Upper lobe of right lung (tissue), 1 donor: Measurements from ENCODE around the gene CYBA. TPM values are rescaled to one million over a fixed set of nuclear protein-coding genes. Genes with fewer than 3 reads are reported as not detected.
A peak's percentile ranks its signal among the peaks of the same experiment; 100 is the strongest.

ENCODE experiments used
- ATAC-seq: fragments of 200-7000 bp; cut with Tn5 transposase; one replicate; pipeline ENCODE4 v1.9.1; 2020; ENCODE audit warnings: mild to moderate bottlenecking, moderate library complexity
- DNase-seq: peaks from one replicate; pipeline ENCODE4 v3.0.0-alpha.2; 2020
- H3K27ac ChIP-seq: fragments of 200-600 bp; one replicate; pipeline ENCODE4 v1.8.0; 2022
- H3K27me3 ChIP-seq: fragments of 200-600 bp; one replicate; pipeline ENCODE4 v1.8.0; 2022; ENCODE audit warnings: mild to moderate bottlenecking
- H3K36me3 ChIP-seq: fragments of 200-600 bp; one replicate; pipeline ENCODE4 v1.8.0; 2022
- H3K4me1 ChIP-seq: fragments of 200-600 bp; one replicate; pipeline ENCODE4 v1.8.0; 2022
- H3K4me3 ChIP-seq: fragments of 200-600 bp; one replicate; pipeline ENCODE4 v1.8.0; 2022; ENCODE audit warnings: mild to moderate bottlenecking
- H3K9me3 ChIP-seq: fragments of 200-600 bp; one replicate; pipeline ENCODE4 v1.8.0; 2022
- intact Hi-C: fragments of 100-400 bp; cut with DNase I; formaldehyde crosslinking; loops from one replicate; pipeline ENCODE4 v1.11.0; 2022
- total RNA-seq: library from RNA; stranded (reverse); fragmentation: NEBNext Ultra II Directional; extraction: Animal tissue kit (Norgen Biotek cat#: 25700); gene quantifications from one replicate; pipeline ENCODE4 v1.2.1, GENCODE V29; 2021
- TF ChIP-seq, protein P1 (sequence below): fragments of 200-600 bp; IDR thresholded peaks from one replicate; pipeline ENCODE4 v1.8.0; 2022; ENCODE audit warnings: antibody characterized with exemption
- donor health status: DM: no; HTN: yes; CAD: no; lungs with severe emphysema.

CYBA gene
- total RNA-seq, 1 donor from 2014 or later: 257 TPM

DNA sequence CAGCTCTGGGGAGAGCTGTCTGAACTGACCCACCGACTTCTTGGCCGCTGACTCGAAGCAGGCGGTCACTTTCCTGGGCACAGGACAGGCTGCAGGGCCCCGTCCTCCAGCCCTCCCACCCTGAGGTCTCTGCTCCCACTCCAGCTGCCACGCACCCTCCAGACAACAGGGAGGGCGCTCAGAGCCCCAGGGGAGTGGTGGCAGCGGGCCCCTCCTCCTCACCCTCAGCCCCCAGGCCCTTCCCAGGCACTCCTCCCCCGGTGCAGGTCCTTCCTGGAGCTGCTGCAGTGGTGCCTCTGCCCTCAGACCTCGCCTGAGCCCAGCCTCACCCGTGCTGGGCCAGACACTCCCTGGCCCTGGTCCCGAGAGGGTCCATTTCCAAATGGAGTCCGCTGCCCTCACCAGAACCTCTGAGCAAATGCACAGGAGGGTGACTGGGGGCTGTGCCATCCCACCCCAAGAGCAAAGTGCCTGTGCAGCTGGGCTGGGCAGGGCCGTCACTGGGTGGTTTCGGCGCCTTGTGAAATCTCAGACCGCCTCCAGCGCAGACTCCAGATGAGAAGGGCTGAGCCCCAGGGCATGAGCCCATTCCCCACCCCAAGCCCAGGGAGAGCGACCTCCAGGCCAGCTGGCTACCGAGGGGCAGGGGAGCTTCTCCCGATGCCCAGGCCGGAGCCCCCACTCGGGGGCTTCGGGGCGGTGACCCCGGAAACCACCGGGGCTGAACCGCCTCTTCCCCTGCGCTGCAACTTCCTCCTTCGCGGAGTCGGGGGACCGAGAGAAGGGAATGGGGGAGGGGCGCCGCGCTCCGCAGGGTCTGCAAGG, 717 bp downstream of the CYBA start:
- DNase-seq (peak; percentile 84), ATAC-seq (peak; percentile 58)
- TF ChIP-seq, protein P1, sequence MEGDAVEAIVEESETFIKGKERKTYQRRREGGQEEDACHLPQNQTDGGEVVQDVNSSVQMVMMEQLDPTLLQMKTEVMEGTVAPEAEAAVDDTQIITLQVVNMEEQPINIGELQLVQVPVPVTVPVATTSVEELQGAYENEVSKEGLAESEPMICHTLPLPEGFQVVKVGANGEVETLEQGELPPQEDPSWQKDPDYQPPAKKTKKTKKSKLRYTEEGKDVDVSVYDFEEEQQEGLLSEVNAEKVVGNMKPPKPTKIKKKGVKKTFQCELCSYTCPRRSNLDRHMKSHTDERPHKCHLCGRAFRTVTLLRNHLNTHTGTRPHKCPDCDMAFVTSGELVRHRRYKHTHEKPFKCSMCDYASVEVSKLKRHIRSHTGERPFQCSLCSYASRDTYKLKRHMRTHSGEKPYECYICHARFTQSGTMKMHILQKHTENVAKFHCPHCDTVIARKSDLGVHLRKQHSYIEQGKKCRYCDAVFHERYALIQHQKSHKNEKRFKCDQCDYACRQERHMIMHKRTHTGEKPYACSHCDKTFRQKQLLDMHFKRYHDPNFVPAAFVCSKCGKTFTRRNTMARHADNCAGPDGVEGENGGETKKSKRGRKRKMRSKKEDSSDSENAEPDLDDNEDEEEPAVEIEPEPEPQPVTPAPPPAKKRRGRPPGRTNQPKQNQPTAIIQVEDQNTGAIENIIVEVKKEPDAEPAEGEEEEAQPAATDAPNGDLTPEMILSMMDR: no peak
- Histone ChIP-seq H3K27ac (peak overlapping the region; percentile 84), H3K4me3 (peak overlapping the region; percentile 78), H3K27me3 (no peaks in the 10 kb centered on the region), H3K9me3 (no peaks in the 10 kb centered on the region), H3K4me1 (peaks cover 21% of the 10 kb centered on the region), H3K36me3 (peaks cover 10% of the 10 kb centered on the region)
- intact Hi-C loops: no loop called here

- H3K4me1 ChIP-seq: peaks cover 21% of the 10 kb centered on the region
- intact Hi-C loops: no loop called here
- H3K4me3 ChIP-seq: peak overlapping the region; percentile 78
- DNase-seq (peak; percentile 65), ATAC-seq (no peak)
- peaks cover 2% of the 10 kb centered on the region for H3K36me3 ChIP-seq
- no peaks in the 10 kb centered on the region for H3K9me3 ChIP-seq
- TF ChIP-seq, protein P1: no peak
- peak overlapping the region; percentile 84 for H3K27ac ChIP-seq
- no peaks in the 10 kb centered on the region for H3K27me3 ChIP-seq
Observed at GRCh38 chr16:88649195-88649923, 1.5 kb downstream of the CYBA start.

DNA sequence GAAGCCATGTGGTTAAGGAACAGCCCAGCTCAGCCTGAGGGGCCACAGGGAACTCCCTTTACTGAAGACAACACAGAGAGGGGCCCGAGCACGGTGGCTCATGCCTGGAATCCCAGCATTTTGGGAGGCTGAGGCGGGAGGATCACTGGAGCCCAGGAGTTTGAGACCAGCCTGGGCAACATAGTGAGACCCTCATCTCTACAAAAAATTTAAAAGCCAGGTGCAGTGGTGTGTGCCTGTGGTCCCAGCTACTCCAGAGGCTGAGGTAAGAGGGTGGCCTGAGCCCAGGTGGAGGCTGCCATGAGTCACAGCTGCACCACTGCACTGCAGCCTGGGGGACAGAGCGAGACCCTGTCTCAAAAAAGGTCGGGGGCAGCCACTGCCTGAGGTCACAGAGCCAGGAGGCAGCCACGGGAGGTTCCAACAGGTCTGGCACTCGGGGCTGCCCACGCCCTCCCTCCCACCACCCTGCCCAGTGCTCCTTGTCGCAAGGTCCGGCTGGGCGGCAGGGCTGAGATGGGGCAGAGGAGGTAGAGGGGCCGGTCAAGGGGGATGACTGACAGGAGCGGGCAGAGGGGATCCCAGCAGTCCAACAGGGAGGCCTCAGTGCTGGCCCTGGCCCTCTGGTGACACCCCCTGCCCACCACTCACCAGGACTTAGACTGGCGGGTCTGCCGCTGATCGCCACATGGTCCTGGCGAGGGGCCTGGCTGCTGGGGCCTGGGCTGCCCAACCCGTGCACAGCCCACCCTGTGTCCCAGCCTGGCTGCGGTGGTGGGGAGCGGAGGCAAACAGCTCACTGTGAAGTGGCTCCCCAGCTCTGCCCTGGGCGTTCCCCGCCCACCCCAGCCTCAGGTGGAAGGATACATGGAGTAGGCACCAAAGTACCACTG, 3.4 kb downstream of the CYBA start:
- no peaks in the 10 kb centered on the region for H3K36me3 ChIP-seq
- H3K4me3 ChIP-seq: no peak overlapping the region
- ATAC-seq (no peak), DNase-seq (no peak)
- no peaks in the 10 kb centered on the region for H3K9me3 ChIP-seq
- H3K4me1 ChIP-seq: peaks cover 21% of the 10 kb centered on the region
- TF ChIP-seq, protein P1: no peak
- H3K27ac ChIP-seq: no peak overlapping the region
- H3K27me3 ChIP-seq: no peaks in the 10 kb centered on the region
- intact Hi-C loops: no loop called here

GRCh38 chr16:88646345-88647034, 4.4 kb downstream of the CYBA start:
- intact Hi-C loops: no loop called here
- Histone ChIP-seq H3K4me1 (peaks cover 16% of the 10 kb centered on the region), H3K9me3 (no peaks in the 10 kb centered on the region), H3K27me3 (no peaks in the 10 kb centered on the region), H3K36me3 (no peaks in the 10 kb centered on the region), H3K4me3 (no peak overlapping the region), H3K27ac (no peak overlapping the region)
- TF ChIP-seq, protein P1: no peak
- ATAC-seq (no peak), DNase-seq (no peak)

DNA sequence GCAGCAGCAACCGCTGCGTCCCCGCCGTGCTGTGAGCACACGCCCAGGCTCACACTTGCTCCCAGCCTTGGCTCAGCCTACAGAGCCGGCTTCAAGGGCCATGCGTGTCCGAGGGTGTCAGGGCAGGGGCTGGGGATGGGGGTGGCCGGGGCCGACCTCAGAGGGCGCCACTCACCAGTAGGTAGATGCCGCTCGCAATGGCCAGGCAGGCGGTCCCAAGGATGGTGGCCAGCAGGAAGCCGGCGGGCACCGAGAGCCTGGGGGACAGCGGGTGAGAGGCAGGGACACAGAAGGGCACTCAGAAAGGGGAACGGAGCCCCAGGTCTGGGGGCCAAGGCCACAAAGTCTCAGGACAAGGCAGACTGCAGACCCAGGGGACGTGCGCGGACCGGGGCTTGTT, 4.9 kb downstream of the CYBA start:
- no peaks in the 10 kb centered on the region for H3K27me3 ChIP-seq
- no peak overlapping the region for H3K4me3 ChIP-seq
- intact Hi-C loops: no loop called here
- H3K36me3 ChIP-seq: no peaks in the 10 kb centered on the region
- no peak overlapping the region for H3K27ac ChIP-seq
- H3K4me1 ChIP-seq: peaks cover 10% of the 10 kb centered on the region
- H3K9me3 ChIP-seq: no peaks in the 10 kb centered on the region
- TF ChIP-seq, protein P1: no peak
- no peak for DNase-seq
- ATAC-seq: no peak
